Measurements from ENCODE around the gene TPGS1.

TPGS1 gene

DNA sequence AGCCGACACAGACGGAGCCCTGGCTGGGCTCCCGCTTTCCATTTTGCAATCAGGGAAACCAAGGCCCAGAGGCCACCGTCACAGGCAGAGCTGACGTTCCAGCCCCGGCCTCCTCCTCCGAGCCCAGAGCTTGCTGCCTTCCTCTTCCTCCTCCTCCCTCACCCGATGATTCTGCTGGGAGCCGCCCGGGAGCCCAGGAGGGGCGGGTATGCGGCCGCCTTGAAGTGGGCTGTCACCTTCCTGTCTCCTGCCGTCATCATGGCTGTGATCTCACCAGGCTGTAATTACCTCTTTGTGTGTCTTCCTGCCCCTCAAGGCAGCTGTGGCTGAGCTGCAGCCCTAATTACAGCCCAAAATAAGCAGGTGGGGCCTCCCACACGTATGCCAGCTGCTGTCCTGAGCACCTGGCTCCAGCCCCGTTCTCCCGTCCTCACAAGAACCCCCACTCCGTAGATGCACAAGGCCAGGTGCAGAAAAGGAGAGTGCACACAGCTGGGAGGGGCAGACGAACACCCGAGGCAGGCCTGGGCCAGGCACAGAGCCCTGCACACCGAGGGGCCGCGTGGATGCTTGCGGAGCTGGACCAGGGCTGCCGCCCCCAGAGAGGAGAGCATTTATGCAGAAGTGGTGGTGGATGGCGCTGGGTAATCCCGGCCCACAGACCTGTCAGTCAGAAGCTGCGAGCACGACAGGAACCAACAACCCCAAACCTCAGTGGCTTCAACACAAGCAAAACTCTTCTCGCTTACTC is 4.0 kb downstream of the TPGS1 start:
- H3K9ac ChIP-seq (ENCODE audit: low read depth in 1 of 2, low read length in 2 of 2) = peak overlapping the region; percentile 43 to 44
- peak overlapping the region; percentile 34 for H3K27ac ChIP-seq (ENCODE audit: low read depth, low read length)
- peak overlapping the region; percentile 41 to 48 for H3K4me3 ChIP-seq (ENCODE audit: low read depth in 1 of 2, low read length in 2 of 2)
- no peaks in the 10 kb centered on the region for H3K36me3 ChIP-seq (ENCODE audit: control insufficient read depth in 1 of 2, insufficient read depth in 2 of 2, low read length in 2 of 2)
- H3K27me3 ChIP-seq (ENCODE audit: control insufficient read depth in 1 of 2, insufficient read depth in 2 of 2, low read length in 2 of 2) = peaks cover 0 to 15% of the 10 kb centered on the region in 2 donors
- H3K4me1 ChIP-seq (ENCODE audit: control insufficient read depth in 1 of 2, insufficient read depth in 2 of 2, low read length in 2 of 2) = peaks cover 17 to 32% of the 10 kb centered on the region in 2 donors
- no peaks in the 10 kb centered on the region for H3K9me3 ChIP-seq (ENCODE audit: control insufficient read depth in 1 of 2, low read length in 2 of 2)

DNA sequence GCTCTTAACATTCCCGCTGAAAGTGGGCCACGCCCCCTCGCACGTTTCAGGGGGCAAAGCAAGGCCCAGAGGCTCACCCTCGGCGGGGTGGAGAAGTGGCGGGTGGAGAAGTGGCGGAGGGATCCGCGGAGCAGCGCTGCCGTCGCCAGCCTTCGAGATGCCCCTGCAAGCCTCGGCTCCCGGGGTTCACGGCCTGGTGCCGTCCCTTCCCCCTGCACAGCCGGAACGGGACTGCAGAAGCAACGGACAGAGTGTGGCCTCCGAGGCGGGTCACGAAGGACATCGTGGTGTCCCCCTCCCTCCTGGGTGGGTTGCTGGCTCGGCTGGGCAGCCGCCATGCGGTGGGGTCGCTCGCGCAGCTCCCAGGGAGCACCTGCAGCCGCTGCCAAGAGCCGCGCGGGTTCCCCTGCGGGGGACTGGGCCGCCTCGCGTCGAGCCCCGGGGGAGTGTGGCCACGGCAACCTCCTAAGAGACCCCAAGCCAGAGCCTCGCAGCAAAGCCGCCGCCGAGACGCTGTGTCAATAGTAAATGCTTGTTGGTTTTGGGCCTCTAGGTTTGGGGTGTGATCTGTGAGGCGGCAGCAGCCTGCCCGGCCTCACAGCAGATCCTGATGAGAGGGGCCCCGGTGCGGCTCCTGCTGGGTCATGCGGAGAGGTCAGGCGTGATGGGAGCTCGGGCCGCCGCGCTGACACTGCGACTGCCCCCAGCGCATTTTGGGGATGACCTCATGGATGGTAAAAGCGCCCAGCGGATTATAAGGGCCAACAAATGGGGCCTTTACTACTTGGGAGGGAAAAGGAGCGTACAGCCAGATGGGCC is 5.5 kb downstream of the TPGS1 start:
- H3K9me3 ChIP-seq (ENCODE audit: control insufficient read depth in 1 of 2, low read length in 2 of 2) = no peaks in the 10 kb centered on the region
- H3K4me3 ChIP-seq (ENCODE audit: low read depth in 1 of 2, low read length in 2 of 2) = no peak overlapping the region
- peaks cover 17 to 26% of the 10 kb centered on the region in 2 donors for H3K4me1 ChIP-seq (ENCODE audit: control insufficient read depth in 1 of 2, insufficient read depth in 2 of 2, low read length in 2 of 2)
- H3K27ac ChIP-seq (ENCODE audit: low read depth, low read length) = no peak overlapping the region
- no peaks in the 10 kb centered on the region for H3K36me3 ChIP-seq (ENCODE audit: control insufficient read depth in 1 of 2, insufficient read depth in 2 of 2, low read length in 2 of 2)
- no peak overlapping the region for H3K9ac ChIP-seq (ENCODE audit: low read depth in 1 of 2, low read length in 2 of 2)
- peaks cover 0 to 15% of the 10 kb centered on the region in 2 donors for H3K27me3 ChIP-seq (ENCODE audit: control insufficient read depth in 1 of 2, insufficient read depth in 2 of 2, low read length in 2 of 2)

DNA sequence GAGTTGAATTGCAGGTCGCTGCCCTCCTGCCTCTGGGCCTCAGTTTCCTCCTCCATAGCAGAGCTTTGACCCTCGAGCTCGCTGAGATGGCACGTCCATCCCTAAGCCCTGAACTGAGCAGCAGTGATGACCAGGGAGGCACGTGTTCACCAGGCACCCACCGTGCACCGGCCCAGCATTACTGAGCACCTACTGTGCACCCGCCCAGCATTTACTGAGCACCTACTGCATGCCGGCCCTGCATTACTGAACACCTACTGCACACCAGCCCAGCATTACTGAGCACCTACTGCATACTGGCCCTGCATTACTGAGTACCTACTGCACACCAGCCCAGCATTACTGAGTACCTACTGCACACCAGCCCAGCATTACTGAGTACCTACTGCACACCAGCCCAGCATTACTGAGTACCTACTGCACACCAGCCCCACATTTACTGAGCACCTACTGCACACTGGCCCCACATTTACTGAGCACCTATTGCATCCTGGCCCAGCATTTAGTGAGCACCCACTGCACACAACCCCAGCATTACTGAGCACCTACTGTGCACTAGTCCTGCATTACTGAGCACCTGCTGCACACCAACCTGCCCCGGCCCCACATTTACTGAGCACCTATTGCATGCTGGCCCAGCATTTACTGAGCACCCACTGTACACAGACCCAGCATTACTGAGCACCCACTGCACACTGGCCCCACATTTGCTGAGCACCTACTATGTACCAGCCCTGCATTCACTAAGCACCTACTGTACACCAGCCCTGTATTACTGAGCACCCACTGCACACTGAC is 6.3 kb downstream of the TPGS1 start:
- H3K27me3 ChIP-seq (ENCODE audit: control insufficient read depth in 1 of 2, insufficient read depth in 2 of 2, low read length in 2 of 2) = peaks cover 0 to 15% of the 10 kb centered on the region in 2 donors
- no peaks in the 10 kb centered on the region for H3K36me3 ChIP-seq (ENCODE audit: control insufficient read depth in 1 of 2, insufficient read depth in 2 of 2, low read length in 2 of 2)
- no peaks in the 10 kb centered on the region for H3K9me3 ChIP-seq (ENCODE audit: control insufficient read depth in 1 of 2, low read length in 2 of 2)
- peaks cover 10 to 18% of the 10 kb centered on the region in 2 donors for H3K4me1 ChIP-seq (ENCODE audit: control insufficient read depth in 1 of 2, insufficient read depth in 2 of 2, low read length in 2 of 2)
- no peak overlapping the region for H3K27ac ChIP-seq (ENCODE audit: low read depth, low read length)
- H3K9ac ChIP-seq (ENCODE audit: low read depth in 1 of 2, low read length in 2 of 2) = no peak overlapping the region
- H3K4me3 ChIP-seq (ENCODE audit: low read depth in 1 of 2, low read length in 2 of 2) = no peak overlapping the region

DNA sequence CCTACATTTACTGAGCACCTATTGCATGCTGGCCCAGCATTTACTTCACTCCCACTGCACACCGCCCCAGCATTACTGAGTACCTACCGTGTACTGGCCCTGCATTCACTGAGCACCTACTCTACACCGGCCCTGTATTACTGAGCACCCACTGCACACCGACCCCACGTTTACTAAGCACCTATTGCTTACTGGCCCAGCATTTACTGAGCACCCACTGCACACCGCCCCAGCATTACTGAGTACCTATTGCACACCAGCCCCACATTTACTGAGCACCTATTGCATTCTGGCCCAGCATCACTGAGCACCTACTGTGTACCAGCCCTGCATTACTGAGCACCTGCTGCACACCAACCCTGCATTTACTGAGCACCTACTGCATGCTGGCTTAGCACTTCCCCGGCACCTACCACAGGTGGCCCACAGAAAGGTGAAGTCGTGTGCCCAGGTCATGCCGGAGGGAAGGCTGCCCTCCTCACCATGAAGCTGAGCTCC is 6.9 kb downstream of the TPGS1 start:
- Histone ChIP-seq H3K27me3 (ENCODE audit: control insufficient read depth in 1 of 2, insufficient read depth in 2 of 2, low read length in 2 of 2) (peaks cover 0 to 15% of the 10 kb centered on the region in 2 donors), H3K9me3 (ENCODE audit: control insufficient read depth in 1 of 2, low read length in 2 of 2) (no peaks in the 10 kb centered on the region), H3K36me3 (ENCODE audit: control insufficient read depth in 1 of 2, insufficient read depth in 2 of 2, low read length in 2 of 2) (no peaks in the 10 kb centered on the region), H3K4me3 (ENCODE audit: low read depth in 1 of 2, low read length in 2 of 2) (no peak overlapping the region), H3K4me1 (ENCODE audit: control insufficient read depth in 1 of 2, insufficient read depth in 2 of 2, low read length in 2 of 2) (peaks cover 8 to 16% of the 10 kb centered on the region in 2 donors), H3K27ac (ENCODE audit: low read depth, low read length) (no peak overlapping the region), H3K9ac (ENCODE audit: low read depth in 1 of 2, low read length in 2 of 2) (no peak overlapping the region)

DNA sequence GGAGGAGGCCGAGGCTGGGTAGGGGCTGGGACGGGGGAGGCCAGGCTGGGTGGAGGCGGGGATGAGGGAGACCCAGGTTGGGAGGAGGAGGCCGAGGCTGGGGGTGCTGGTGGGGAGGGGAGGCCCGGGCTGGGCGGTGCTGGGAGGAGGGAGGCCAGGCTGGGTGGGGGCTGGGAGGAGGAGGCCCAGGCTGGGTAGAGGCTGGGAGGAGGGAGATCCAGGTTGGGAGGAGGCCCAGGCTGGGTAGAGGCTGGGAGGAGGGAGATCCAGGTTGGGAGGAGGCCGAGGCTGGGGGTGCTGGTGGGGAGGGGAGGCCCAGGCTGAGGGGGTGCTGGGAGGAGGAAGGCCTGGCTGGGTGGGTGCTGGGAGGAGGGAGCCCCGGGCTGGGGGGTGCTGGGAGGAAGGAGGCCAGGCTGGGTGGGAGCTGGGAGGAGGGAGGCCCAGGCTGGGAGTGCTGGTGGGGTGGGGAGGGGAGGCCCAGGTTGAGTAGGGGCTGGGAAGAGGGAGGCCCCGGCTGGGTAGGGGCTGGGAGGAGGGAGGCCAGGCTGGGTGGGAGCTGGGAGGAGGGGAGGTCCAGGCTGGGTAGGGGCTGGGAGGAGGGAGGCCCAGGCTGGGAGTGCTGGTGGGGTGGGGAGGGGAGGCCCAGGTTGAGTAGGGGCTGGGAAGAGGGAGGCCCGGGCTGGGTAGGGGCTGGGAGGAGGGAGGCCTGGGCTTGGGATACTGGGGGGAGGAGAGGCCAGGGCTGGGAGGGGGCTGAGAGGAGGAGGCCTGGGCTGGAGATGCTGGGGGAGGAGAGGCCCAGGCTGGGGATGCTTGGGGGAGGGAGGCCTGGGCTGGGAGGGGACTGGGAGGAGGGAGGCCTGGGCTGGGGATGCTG is 10.7 kb downstream of the TPGS1 start:
- Histone ChIP-seq H3K27ac (ENCODE audit: low read depth, low read length) (no peak overlapping the region), H3K27me3 (ENCODE audit: control insufficient read depth in 1 of 2, insufficient read depth in 2 of 2, low read length in 2 of 2) (peaks cover 0 to 13% of the 10 kb centered on the region in 2 donors), H3K9me3 (ENCODE audit: control insufficient read depth in 1 of 2, low read length in 2 of 2) (no peaks in the 10 kb centered on the region), H3K36me3 (ENCODE audit: control insufficient read depth in 1 of 2, insufficient read depth in 2 of 2, low read length in 2 of 2) (no peaks in the 10 kb centered on the region), H3K4me3 (ENCODE audit: low read depth in 1 of 2, low read length in 2 of 2) (no peak overlapping the region), H3K9ac (ENCODE audit: low read depth in 1 of 2, low read length in 2 of 2) (no peak overlapping the region), H3K4me1 (ENCODE audit: control insufficient read depth in 1 of 2, insufficient read depth in 2 of 2, low read length in 2 of 2) (no peaks in the 10 kb centered on the region)

DNA sequence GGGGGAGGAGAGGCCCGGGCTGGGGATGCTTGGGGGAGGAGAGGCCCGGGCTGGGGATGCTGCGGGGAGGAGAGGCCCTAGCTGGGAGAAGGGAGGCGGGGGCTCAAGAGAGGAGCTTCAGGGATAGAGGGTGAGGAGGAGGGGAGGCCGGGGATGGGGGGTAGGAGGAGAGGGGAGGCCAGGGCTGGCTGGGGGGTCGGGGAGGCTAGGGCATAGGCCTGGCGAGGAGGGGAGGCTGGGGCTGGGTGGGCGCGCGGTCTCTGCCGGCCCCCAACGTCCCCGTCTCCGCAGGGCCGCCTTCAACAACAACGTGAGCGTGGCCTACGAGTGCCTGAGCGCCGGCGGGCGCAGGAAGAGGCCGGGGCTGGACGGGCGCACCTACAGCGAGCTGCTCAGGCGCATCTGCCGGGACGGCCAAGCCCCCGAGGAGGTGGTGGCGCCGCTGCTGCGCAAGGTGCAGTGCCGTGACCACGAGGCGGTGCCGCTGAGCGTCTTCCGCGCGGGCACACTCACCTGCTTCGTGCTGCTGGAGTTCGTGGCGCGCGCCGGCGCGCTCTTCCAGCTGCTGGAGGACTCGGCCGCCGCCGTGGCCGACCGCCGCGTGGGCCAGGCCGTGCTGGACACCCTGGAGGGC is 11.4 kb downstream of the TPGS1 start:
- no peak overlapping the region for H3K4me3 ChIP-seq (ENCODE audit: low read depth in 1 of 2, low read length in 2 of 2)
- no peaks in the 10 kb centered on the region for H3K9me3 ChIP-seq (ENCODE audit: control insufficient read depth in 1 of 2, low read length in 2 of 2)
- no peak overlapping the region for H3K27ac ChIP-seq (ENCODE audit: low read depth, low read length)
- H3K4me1 ChIP-seq (ENCODE audit: control insufficient read depth in 1 of 2, insufficient read depth in 2 of 2, low read length in 2 of 2) = no peaks in the 10 kb centered on the region
- H3K9ac ChIP-seq (ENCODE audit: low read depth in 1 of 2, low read length in 2 of 2) = no peak overlapping the region
- H3K27me3 ChIP-seq (ENCODE audit: control insufficient read depth in 1 of 2, insufficient read depth in 2 of 2, low read length in 2 of 2) = peaks cover 0 to 6% of the 10 kb centered on the region in 2 donors
- no peaks in the 10 kb centered on the region for H3K36me3 ChIP-seq (ENCODE audit: control insufficient read depth in 1 of 2, insufficient read depth in 2 of 2, low read length in 2 of 2)

DNA sequence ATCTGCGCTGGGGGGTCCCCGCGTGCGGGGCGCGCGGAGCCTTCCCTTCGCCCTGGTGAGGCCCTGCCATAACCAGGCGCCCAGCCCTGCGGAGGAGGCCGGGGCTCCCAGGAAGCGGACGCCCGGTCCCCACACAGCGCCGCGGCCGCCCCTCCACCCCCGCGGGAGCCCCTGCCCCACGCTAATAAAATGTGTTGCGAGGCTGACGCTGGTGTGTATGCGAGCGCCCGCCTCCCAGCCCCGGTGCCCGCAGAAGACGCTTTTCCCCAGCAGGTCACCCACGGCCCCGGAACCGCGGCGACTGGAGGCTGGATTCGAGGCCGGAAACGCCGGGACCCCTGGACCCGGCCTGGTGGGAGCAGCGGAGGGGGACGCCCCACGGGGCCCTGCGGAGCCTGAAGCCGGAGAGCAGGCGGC is 12.2 kb downstream of the TPGS1 start:
- H3K9me3 ChIP-seq (ENCODE audit: control insufficient read depth in 1 of 2, low read length in 2 of 2) = no peaks in the 10 kb centered on the region
- H3K4me1 ChIP-seq (ENCODE audit: control insufficient read depth in 1 of 2, insufficient read depth in 2 of 2, low read length in 2 of 2) = no peaks in the 10 kb centered on the region
- H3K27me3 ChIP-seq (ENCODE audit: control insufficient read depth in 1 of 2, insufficient read depth in 2 of 2, low read length in 2 of 2) = no peaks in the 10 kb centered on the region
- H3K9ac ChIP-seq (ENCODE audit: low read depth in 1 of 2, low read length in 2 of 2) = no peak overlapping the region
- no peak overlapping the region for H3K4me3 ChIP-seq (ENCODE audit: low read depth in 1 of 2, low read length in 2 of 2)
- no peaks in the 10 kb centered on the region for H3K36me3 ChIP-seq (ENCODE audit: control insufficient read depth in 1 of 2, insufficient read depth in 2 of 2, low read length in 2 of 2)
- no peak overlapping the region for H3K27ac ChIP-seq (ENCODE audit: low read depth, low read length)

DNA sequence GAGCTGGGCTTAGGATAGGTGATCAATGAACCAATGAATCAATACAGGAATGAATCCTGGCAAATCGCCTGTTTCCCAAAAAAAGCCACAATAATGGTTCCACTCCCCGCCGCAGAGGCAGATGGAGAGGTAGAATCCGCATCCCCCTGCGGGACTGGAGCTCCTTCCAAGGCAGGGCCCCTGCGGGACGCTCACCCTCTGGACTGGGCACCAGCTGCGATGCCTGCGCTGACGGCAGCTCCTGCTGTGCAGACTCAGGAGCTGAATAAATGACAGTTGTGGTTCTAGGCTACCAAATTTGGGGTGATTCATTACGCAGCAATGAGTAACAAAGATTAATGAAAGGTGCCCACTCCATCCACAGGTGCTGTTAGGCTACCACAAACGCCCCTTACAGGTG is 15.4 kb downstream of the TPGS1 start:
- peaks cover 3 to 11% of the 10 kb centered on the region in 2 donors for H3K27me3 ChIP-seq (ENCODE audit: control insufficient read depth in 1 of 2, insufficient read depth in 2 of 2, low read length in 2 of 2)
- H3K4me1 ChIP-seq (ENCODE audit: control insufficient read depth in 1 of 2, insufficient read depth in 2 of 2, low read length in 2 of 2) = no peaks in the 10 kb centered on the region
- no peak overlapping the region for H3K9ac ChIP-seq (ENCODE audit: low read depth in 1 of 2, low read length in 2 of 2)

More for the DNA sequence above, 15.4 kb downstream of the TPGS1 start:
- no peak overlapping the region for H3K4me3 ChIP-seq (ENCODE audit: low read depth in 1 of 2, low read length in 2 of 2)
- H3K9me3 ChIP-seq (ENCODE audit: control insufficient read depth in 1 of 2, low read length in 2 of 2) = no peaks in the 10 kb centered on the region
- H3K27ac ChIP-seq (ENCODE audit: low read depth, low read length) = no peak overlapping the region
- H3K36me3 ChIP-seq (ENCODE audit: control insufficient read depth in 1 of 2, insufficient read depth in 2 of 2, low read length in 2 of 2) = no peaks in the 10 kb centered on the region
